Measurements from ENCODE around the gene SPIN2B. TPM values are rescaled to one million over a fixed set of nuclear protein-coding genes. Genes with fewer than 3 reads are reported as not detected.
"Not testable (repeated sequence)": the region's sequence is repeated elsewhere in the genome, so short reads cannot be mapped to it uniquely, and the experiment has no call there.

The SPIN2B gene
- total RNA-seq (2014; rRNA removed; shearing (Covaris generic); ENCODE audit: low replicate concordance), result 8.4 and 10.8 TPM in 2 replicates

GRCh38 chrX:57121162-57121755 lies at the start of gene SPIN2B:
Gene SPIN2B, minus strand, starts transcription at chrX:57121548.
- no peaks in the 10 kb centered on the region for H3K27me3 ChIP-seq
- H3K4me3 ChIP-seq, result peak within 1 kb of the TSS; percentile 68
- H3K9me3 ChIP-seq, result no peaks in the 10 kb centered on the region
- H3K36me3 ChIP-seq, result peaks cover 10% of the 10 kb centered on the region
- DNase-seq, result peak; percentile 88

- peak; percentile 2 for DNase-seq
These were observed 35.2 kb upstream of the SPIN2B start for GRCh38 chrX:57156397-57157049.

GRCh38 chrX:57155171-57155570 lies 33.8 kb upstream of the SPIN2B start:
- DNase-seq, result no peak
- no peaks in the 10 kb centered on the region for H3K27me3 ChIP-seq
- no peaks in the 10 kb centered on the region for H3K9me3 ChIP-seq
- no peak overlapping the region for H3K4me3 ChIP-seq
- no peaks in the 10 kb centered on the region for H3K36me3 ChIP-seq

More at GRCh38 chrX:57156397-57157049, 35.2 kb upstream of the SPIN2B start:
- Histone ChIP-seq H3K36me3 (no peaks in the 10 kb centered on the region), H3K27me3 (no peaks in the 10 kb centered on the region), H3K4me3 (no peak overlapping the region), H3K9me3 (no peaks in the 10 kb centered on the region)

- DNase-seq, H3K9me3 ChIP-seq, H3K4me3 ChIP-seq, H3K27me3 ChIP-seq, H3K36me3 ChIP-seq: not testable (repeated sequence)
These were observed 30.9 kb upstream of the SPIN2B start for GRCh38 chrX:57152222-57152621.

DNA sequence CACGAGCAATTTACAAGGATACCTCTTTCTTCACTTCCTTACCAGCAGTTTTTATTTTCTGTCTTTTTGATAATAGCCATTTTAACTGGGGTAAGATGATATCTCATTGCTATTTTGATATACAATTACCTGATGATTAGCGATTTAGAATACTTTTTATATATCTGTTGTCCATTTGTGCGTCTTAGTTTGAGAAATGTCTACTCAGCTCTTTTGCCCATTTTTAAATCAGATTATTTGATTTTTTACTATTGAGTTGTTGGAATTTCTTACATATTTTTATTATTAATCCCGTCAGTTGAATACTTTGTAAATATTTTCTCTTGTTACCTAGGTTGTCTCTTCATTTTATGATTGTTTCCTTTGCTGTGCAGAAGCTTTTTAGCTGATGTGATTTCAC lies 17.3 kb upstream of the SPIN2B start:
- Histone ChIP-seq H3K36me3 (no peaks in the 10 kb centered on the region), H3K9me3 (no peaks in the 10 kb centered on the region), H3K27me3 (no peaks in the 10 kb centered on the region), H3K4me3 (no peak overlapping the region)
- no peak for DNase-seq

DNA sequence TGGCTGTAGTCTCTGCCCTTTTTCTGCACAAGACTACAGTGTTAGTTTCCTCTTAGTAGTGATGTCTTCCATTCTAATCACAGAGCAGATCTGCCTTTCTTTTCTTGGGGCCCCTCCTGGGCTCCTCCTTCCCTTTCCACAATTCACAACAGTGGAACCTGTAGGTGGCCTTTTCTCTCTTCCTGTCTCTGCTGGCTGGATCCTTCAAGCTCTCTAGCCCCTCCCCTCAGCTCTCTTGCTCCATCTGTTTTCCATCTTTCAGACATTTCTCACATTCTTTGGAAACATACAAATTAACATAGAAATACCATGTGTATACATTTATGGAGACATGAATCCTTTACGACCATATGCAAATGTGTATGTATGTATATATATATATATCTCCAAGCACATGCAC lies 16.2 kb upstream of the SPIN2B start:
- Histone ChIP-seq H3K27me3 (no peaks in the 10 kb centered on the region), H3K9me3 (no peaks in the 10 kb centered on the region), H3K36me3 (no peaks in the 10 kb centered on the region), H3K4me3 (no peak overlapping the region)
- no peak for DNase-seq

DNA sequence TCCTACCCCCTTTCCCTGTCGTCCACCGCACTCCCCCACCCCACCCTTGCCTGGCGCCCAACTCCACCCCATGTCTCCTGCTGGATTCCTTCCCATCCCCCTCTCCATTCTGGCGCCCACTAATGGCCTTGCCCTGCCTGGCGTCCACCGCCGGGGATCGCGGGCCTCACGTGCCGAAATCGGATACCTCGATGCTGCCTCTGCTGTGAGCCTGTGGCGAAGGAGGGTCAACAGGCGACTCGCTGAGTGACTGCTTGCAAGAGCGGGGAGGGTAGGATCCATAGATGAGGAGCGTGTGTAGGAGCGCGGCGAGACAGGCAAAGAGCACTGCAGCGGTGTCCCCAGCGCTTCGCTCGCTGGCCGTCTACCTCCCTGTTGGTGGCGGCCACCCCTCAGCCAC lies 15.7 kb upstream of the SPIN2B start, which contains the start of gene SPIN2A:
Gene SPIN2A, minus strand, starts transcription at position 325 of the 400 bp plus-strand sequence. CDS start 800 bp downstream, outside the sequence.
- DNase-seq, H3K27me3 ChIP-seq, H3K4me3 ChIP-seq, H3K9me3 ChIP-seq, H3K36me3 ChIP-seq: not testable (repeated sequence)

- H3K4me3 ChIP-seq, H3K36me3 ChIP-seq, H3K27me3 ChIP-seq, H3K9me3 ChIP-seq, DNase-seq: not testable (repeated sequence)
These were observed 15.2 kb upstream of the SPIN2B start for GRCh38 chrX:57136589-57136988.

DNA sequence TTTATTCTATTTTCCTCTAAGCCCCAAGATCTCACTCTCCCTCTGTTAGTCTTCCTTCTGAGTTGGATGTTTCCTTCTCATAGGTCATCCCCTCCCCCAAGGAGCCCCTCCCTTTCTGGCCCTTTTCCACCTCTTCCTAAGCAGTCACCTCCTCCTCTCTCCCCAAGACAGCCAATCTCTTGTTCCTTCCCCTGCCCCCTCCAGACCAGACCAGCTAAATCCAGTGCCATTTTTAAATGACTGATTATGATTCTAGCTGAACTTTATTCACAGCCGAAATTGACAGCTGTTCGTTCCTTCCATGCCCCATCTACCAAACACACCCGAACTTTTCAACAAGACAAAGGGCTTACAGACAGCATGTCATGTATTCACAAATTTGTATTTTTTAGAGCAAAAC lies 13.9 kb upstream of the SPIN2B start:
- Histone ChIP-seq H3K36me3 (no peaks in the 10 kb centered on the region), H3K27me3 (no peaks in the 10 kb centered on the region), H3K4me3 (no peak overlapping the region), H3K9me3 (no peaks in the 10 kb centered on the region)
- DNase-seq, result no peak

DNA sequence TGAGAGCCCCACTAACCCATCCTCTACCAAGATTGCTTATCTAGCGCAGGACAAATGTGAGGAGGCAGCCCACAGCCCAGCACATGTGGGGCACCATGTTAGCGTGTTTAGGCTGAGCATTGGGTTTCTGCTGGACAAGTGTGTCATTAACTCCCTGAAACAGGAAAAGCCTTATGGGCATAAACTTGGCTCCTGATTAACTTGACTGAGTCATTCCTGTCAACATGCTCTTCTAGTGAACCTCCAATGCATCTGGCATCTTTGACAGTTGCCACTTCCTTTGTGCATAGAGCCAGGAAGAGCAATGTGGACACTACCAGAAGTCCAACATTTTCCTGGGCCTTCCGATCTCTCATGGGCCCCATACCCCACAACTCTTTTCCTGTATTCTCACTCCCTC lies 13.4 kb upstream of the SPIN2B start:
- no peak for DNase-seq
- no peaks in the 10 kb centered on the region for H3K36me3 ChIP-seq
- no peaks in the 10 kb centered on the region for H3K27me3 ChIP-seq
- H3K9me3 ChIP-seq, result no peaks in the 10 kb centered on the region
- H3K4me3 ChIP-seq, result no peak overlapping the region

DNA sequence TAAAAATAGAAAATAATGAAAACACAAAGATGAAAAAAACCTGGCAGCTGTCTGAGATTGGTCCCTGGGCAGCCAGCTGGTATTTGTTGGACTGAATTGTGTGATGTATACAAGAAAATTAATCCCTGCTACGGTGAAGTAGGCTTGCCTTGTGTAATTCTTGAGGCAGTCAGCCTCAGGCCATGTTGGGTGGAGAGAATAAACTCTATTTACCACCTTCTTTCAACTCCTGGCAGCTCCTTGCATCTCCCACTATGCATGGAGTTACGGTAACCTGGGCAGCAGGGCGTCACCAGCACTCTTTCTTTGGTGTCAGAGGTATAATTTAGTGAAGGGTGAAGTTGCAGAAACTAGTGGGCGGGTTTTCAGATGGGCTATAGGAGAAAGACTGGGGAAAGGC lies 12.4 kb upstream of the SPIN2B start:
- no peaks in the 10 kb centered on the region for H3K27me3 ChIP-seq
- DNase-seq, result no peak
- no peak overlapping the region for H3K4me3 ChIP-seq
- H3K9me3 ChIP-seq, result no peaks in the 10 kb centered on the region
- no peaks in the 10 kb centered on the region for H3K36me3 ChIP-seq

DNA sequence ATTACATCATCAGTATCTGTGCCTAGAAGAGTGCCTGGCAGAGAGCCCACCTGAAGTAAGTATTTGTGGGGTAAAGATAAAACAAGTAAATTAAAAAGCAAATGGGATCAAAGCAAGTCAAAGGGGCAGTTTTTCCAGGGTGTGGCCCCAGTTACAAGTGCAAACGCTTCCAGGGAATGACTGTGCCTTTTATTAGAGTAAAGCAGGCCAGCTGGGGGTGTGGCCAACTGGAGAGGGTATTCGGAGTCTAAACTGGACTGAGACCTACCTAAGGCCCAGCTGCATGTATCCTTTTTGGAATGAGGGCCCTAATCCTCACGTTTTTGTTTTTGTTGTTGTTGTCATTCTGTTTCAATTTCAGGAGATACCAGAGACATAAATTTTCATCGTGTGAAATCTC lies 11.9 kb upstream of the SPIN2B start:
- DNase-seq, result peak; percentile 29
- not testable (repeated sequence) for H3K27me3 ChIP-seq, H3K4me3 ChIP-seq, H3K9me3 ChIP-seq, H3K36me3 ChIP-seq

DNA sequence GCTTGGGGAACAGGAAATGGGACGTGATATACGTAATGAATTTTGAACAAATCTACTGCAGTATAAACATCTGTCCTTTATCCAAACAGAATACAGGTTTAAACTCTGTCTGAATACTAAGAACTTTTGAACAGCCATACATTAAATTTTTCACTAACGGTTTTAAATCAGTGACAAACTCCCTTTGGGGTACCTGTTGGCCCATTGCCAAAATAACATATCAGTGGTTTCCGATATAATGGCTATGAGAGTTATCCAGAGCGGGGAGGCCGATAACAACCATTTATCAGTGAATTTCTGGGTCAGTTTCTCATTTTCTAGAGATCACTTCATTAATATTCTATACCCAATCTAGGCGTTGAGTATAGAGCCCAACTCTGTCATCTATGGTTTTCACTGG lies 10.7 kb upstream of the SPIN2B start:
- H3K36me3 ChIP-seq, result no peaks in the 10 kb centered on the region
- no peaks in the 10 kb centered on the region for H3K27me3 ChIP-seq
- no peak overlapping the region for H3K4me3 ChIP-seq
- no peaks in the 10 kb centered on the region for H3K9me3 ChIP-seq
- DNase-seq, result no peak

DNA sequence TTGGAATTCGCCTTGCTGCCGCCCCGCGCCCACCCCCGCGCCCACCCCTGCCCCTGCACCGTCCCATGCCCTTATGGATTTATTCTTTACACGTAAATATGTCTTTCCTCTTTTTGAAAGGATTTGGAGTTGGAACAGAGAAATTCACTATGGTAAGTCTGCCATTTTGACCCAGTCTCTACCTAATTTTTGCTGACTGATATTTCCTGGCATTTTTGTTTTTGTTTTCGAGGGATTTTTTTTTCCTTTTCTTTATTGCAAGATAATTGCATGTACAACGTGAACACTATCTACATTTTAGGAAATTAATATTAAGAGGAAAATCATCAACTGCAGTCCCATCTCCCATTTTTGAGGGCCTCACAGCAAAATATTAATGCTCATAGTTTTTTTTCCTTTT lies 468 bp upstream of the SPIN2B start:
- Histone ChIP-seq H3K4me3 (peak overlapping the region; percentile 68), H3K27me3 (no peaks in the 10 kb centered on the region), H3K36me3 (peaks cover 4% of the 10 kb centered on the region; the same call in 1 of the 2 replicates), H3K9me3 (no peaks in the 10 kb centered on the region)
- DNase-seq, result no peak

GRCh38 chrX:57120619-57121161 lies 658 bp downstream of the SPIN2B start:
- not testable (repeated sequence) for H3K27me3 ChIP-seq, DNase-seq
- H3K4me3 ChIP-seq, result peak overlapping the region; percentile 68

GRCh38 chrX:57119416-57119815 lies 1.9 kb downstream of the SPIN2B start:
- H3K27me3 ChIP-seq, result no peaks in the 10 kb centered on the region
- H3K36me3 ChIP-seq, result peaks cover 14% of the 10 kb centered on the region
- no peak for DNase-seq
- no peaks in the 10 kb centered on the region for H3K9me3 ChIP-seq
- H3K4me3 ChIP-seq, result no peak overlapping the region

More at GRCh38 chrX:57120619-57121161, 658 bp downstream of the SPIN2B start:
- H3K9me3 ChIP-seq, result not testable (repeated sequence)
- H3K36me3 ChIP-seq, result peaks cover 12% of the 10 kb centered on the region

GRCh38 chrX:57117566-57117965 lies 3.8 kb downstream of the SPIN2B start:
- H3K36me3 ChIP-seq, result peaks cover 21% of the 10 kb centered on the region
- not testable (repeated sequence) for H3K4me3 ChIP-seq, H3K27me3 ChIP-seq, H3K9me3 ChIP-seq
- peak; percentile 35 for DNase-seq

DNA sequence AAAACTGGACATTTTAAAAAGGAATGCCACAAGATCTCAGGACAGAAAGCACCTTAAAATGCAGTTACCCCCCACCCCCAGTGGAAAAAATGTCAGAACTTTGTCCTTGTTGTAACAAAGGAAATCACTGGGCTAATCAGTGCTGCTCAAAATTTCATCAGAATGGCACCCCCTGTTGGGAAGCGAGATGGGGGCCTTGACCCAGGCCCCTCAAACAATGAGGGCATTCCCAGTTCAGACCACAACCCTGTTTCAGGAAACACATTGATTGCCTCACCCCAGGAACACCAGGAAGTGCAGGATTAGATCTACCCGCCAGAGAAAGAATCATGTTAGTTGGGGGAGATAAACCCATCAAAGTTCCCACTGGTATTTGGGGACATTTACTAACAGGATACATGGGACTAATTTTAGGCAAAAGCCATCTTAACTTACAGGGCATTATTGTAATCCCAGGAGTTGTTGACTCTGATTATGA lies 16.4 kb downstream of the SPIN2B start:
- H3K4me3 ChIP-seq, result no peak overlapping the region

More for the DNA sequence above, 16.4 kb downstream of the SPIN2B start:
- peaks cover 5% of the 10 kb centered on the region for H3K36me3 ChIP-seq
- no peak for DNase-seq
- H3K9me3 ChIP-seq, result no peaks in the 10 kb centered on the region; the same call in 1 of the 2 replicates
- no peaks in the 10 kb centered on the region for H3K27me3 ChIP-seq

All from MG63 (cell line).